Cardiac atrium fibroblast (primary cell): ENCODE measurements around the gene KISS1. TPM values are rescaled to one million over a fixed set of nuclear protein-coding genes. Genes with fewer than 3 reads are reported as not detected.

Source experiments
- total RNA-seq: library from RNA; depleted of rRNA; stranded (reverse); fragments of >200 nt; gene quantifications from 2 replicates; pipeline ENCODE4 v1.2.3, GENCODE V29; 2015

KISS1 gene, protein sequence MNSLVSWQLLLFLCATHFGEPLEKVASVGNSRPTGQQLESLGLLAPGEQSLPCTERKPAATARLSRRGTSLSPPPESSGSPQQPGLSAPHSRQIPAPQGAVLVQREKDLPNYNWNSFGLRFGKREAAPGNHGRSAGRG
- not detected in 2 replicates for total RNA-seq

DNA sequence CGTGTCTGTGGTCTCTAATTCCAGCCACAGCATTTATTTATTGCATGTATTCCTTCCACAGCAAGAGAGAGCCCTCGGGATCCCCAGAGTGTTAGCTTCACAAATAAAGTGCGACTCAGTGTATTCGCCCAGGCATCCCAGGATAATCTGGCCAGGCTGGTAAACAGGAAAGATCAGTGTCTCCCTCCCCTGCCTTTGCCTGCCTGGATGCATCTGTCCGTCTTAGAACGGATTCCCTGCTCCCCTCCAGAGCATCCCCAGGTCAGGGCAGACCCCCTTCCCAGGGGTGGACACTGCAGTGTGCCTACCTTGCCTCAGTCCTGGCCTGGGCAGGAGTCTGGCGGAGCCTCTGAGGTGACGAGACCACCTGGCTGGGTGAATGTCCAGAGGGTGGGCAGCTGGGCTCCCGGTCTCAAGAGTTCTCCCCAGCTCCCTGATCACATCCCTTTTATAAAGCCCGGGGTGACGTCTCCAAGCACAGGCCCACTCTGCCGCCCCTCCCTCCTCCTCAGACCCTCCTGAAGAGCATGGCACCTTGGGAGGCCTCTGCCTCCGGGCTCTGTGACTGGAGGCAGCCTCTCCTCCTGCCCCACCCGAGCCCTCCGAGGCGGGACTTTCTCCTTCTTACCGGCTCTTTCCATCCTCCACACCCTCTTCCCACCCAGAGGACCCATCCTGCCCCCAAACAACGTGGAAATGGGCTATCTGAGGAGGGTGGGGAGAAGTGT, at the start of gene KISS1:
Gene KISS1 (minus strand): TSS at position 424 of the 728 bp plus-strand sequence. CDS start 3,615 bp downstream, outside the sequence.

DNA sequence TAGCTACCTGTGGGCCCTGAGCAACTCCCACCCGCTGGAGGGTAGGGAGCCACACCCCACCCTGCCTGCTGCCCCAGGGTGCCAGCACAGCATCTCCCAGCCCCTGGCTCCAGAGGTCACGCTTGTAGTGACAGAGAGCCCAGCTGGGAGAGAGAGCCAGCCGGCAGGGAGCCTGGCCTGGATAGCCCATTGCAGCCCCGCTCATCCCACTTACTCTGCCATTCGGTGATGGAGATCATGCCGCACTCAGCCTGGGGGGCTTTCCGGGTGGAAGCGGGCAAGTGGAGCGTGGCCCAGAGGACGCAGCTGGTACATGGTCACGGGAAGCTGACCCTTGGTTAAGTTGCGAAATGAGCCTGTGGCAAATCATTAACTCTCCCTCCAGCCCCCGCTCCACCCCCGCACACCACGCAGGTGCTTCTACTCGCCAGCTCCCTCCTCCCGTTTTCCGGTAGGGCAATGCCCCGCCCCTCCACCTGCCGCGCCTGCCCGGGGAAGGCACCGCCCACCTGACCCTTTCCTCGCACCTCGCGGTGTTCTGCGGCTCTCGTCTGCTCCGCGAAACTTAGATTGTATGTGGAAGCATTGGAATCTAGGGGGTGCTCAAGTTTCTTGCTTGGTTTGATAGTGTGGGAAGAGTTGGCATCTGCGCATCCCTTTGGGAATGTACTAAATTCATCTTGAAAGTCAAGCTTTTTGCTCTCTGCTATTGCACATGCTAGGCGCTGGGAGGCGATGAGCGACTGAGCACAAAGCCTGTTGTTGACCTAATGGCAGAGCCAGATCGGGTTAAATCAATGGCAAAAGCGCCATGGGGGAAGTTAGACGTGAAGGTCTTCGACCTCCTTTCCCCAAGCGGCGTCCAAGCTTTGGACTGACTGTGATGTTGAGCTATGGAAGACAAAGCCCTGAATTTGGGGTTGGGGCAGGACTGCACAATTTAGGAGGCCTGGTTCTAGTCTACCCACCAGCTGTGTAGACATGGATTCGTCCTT, 17.7 kb upstream of the KISS1 start, which contains the start of gene GOLT1A:
Gene GOLT1A (minus strand): TSS at position 321 of the 995 bp plus-strand sequence. CDS start 82 bp downstream, at position 239.

GRCh38 chr1:204166219-204166618, 30.1 kb downstream of the KISS1 start, which contains the start of gene REN:
TSS of gene REN (minus strand) at chr1:204166337. CDS start at chr1:204166293, 44 bp downstream.

DNA sequence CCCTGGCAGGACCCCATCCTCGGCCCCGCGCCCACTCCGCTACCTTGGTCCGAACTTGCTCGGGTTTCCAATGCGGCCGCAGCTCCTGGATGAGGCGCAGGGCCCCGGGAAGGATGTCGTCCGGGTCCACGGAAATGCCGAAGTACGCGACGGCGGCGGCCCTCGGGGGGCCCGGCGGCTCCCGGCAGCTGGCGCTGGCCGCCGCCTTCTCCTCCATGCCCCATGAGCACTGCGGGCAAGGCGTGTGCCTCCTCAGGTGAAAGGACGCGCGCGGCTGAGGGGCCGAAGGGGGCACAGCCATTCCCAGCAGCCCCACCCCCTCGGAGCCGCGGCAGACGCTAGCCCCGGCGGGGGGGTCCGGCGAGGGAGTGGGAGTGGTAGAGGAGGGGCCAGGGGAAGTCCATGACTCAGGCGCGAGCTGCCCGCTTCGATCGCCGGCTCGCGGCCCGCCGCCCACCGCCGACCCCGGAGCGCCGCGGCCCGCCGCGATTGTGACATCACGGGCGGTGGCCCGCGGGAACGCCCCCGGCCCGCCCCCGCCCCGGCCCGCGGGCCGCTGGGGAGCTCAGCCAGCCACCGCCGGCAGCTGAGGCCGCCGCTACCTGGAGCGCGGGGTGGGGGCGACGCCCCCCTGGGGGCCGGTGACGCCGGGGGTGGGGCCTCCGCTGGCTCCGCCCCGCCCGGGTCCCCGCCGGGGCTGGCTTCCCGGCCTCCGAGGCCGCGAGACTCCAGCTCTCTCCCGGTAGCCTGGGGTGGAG, 44.6 kb downstream of the KISS1 start, which contains the start of gene ETNK2:
Gene ETNK2 (minus strand): TSS at position 493 of the 758 bp plus-strand sequence. CDS start 192 bp downstream, at position 301.

Other genes with a start within 250 kb of the KISS1 start
- gene SOX13, start 123.4 kb downstream of the KISS1 start, total RNA-seq = 6.0 and 10.8 TPM in 2 replicates
- gene ETNK2, start 44.4 kb downstream of the KISS1 start, total RNA-seq = 4.7 and 6.7 TPM in 2 replicates
- not detected in 2 replicates for gene REN, start 30.2 kb downstream of the KISS1 start, total RNA-seq
- not detected in 2 replicates for gene GOLT1A, start 17.5 kb upstream of the KISS1 start, total RNA-seq
- 3.7 and 37.0 TPM in 2 replicates for gene PLEKHA6, start 163.4 kb upstream of the KISS1 start, total RNA-seq
- 28.7 and 31.4 TPM in 2 replicates for gene PPP1R15B, start 215.3 kb upstream of the KISS1 start, total RNA-seq